GM12892 (cell line): ENCODE data around the gene SH2D6.

Source experiments
- POLR2A ChIP-seq: IDR thresholded peaks from 2 replicates; pipeline ENCODE4 v1.6.1; 2011; ENCODE audit warnings: low read depth, low read length, control low read depth
- POLR2AphosphoS5 ChIP-seq: IDR thresholded peaks from 2 replicates; pipeline ENCODE4 v1.6.1; 2011; ENCODE audit warnings: low read depth, low read length, control low read depth
- TAF1 ChIP-seq: IDR thresholded peaks from 2 replicates; pipeline ENCODE4 v1.6.1; 2011; ENCODE audit warnings: low read depth, mild to moderate bottlenecking, control low read depth, low read length, borderline replicate concordance

GRCh38 chr2:85477884-85478283 is 59.4 kb downstream of the SH2D6 start:
- TF ChIP-seq POLR2A (no peak), TAF1 (no peak), POLR2AphosphoS5 (no peak)
